HG02970 (cell line): ENCODE measurements around the gene RAC2.

Experiments
- ATAC-seq: cut with Tn5 transposase; IDR thresholded peaks from one replicate; pipeline ENCODE4 v1.9.1; 2021; ENCODE audit warnings: mild to moderate bottlenecking, moderate library complexity, moderate number of reproducible peaks; ENCODE audit not compliant: unreplicated experiment, low FRiP score

The RAC2 gene

GRCh38 chr22:37193629-37194191 is 50.4 kb downstream of the RAC2 start:
- no peak for ATAC-seq

- ATAC-seq, result no peak
These were observed 51.3 kb downstream of the RAC2 start for GRCh38 chr22:37192741-37193140.

- no peak for ATAC-seq
These were observed 51.9 kb downstream of the RAC2 start for GRCh38 chr22:37192204-37192603.

- no peak for ATAC-seq
These were observed 53.7 kb downstream of the RAC2 start for GRCh38 chr22:37190262-37190780.

- no peak for ATAC-seq
These were observed 55.1 kb downstream of the RAC2 start for GRCh38 chr22:37188901-37189466.

- no peak for ATAC-seq
These were observed 55.9 kb downstream of the RAC2 start, which contains the start of gene C1QTNF6 for GRCh38 chr22:37187891-37188761. TSS of gene C1QTNF6 (minus strand) at chr22:37188247. CDS start at chr22:37188213, 34 bp downstream.

GRCh38 chr22:37187552-37187890 is 56.5 kb downstream of the RAC2 start:
- ATAC-seq, result no peak

GRCh38 chr22:37186997-37187522 is 57.0 kb downstream of the RAC2 start:
- no peak for ATAC-seq

GRCh38 chr22:37186228-37186996 is 57.7 kb downstream of the RAC2 start:
- no peak for ATAC-seq

GRCh38 chr22:37185646-37186227 is 58.3 kb downstream of the RAC2 start:
- no peak for ATAC-seq

GRCh38 chr22:37184816-37185541 is 59.1 kb downstream of the RAC2 start:
- no peak for ATAC-seq

- ATAC-seq, result no peak
These were observed 59.7 kb downstream of the RAC2 start for GRCh38 chr22:37184380-37184755.

GRCh38 chr22:37183432-37184379 is 60.4 kb downstream of the RAC2 start:
- ATAC-seq, result no peak

- no peak for ATAC-seq
These were observed 61.2 kb downstream of the RAC2 start for GRCh38 chr22:37182949-37183245.

GRCh38 chr22:37182101-37182948 is 61.7 kb downstream of the RAC2 start:
- no peak for ATAC-seq

- no peak for ATAC-seq
These were observed 62.4 kb downstream of the RAC2 start for GRCh38 chr22:37181681-37182080.

GRCh38 chr22:37180531-37181231 is 63.4 kb downstream of the RAC2 start:
- no peak for ATAC-seq
